Endodermal cell (in vitro differentiated cells): ENCODE results near the gene ACSM6. TPM values are rescaled to one million over a fixed set of nuclear protein-coding genes. Genes with fewer than 3 reads are reported as not detected.
A peak's percentile ranks its signal among the peaks of the same experiment; 100 is the strongest.
"Not testable (repeated sequence)": the region's sequence is repeated elsewhere in the genome, so short reads cannot be mapped to it uniquely, and the experiment has no call there.

Source experiments
- DNase-seq: peaks from one replicate; pipeline ENCODE4 v3.0.0-alpha.2; 2017
- H3K27ac ChIP-seq: 2 replicates; pipeline ENCODE4 v1.5.1; 2013; ENCODE audit warnings: mild to moderate bottlenecking, low read depth, low read length, moderate library complexity
- H3K27me3 ChIP-seq: 2 replicates; pipeline ENCODE4 v1.6.1; 2013; ENCODE audit warnings: mild to moderate bottlenecking, low read length, moderate library complexity; ENCODE audit not compliant: insufficient read depth, control insufficient read depth, poor library complexity, severe bottlenecking
- H3K36me3 ChIP-seq: 2 replicates; pipeline ENCODE4 v1.7.0; 2013; ENCODE audit warnings: mild to moderate bottlenecking, low read length, moderate library complexity; ENCODE audit not compliant: control insufficient read depth, insufficient read depth
- H3K4me1 ChIP-seq: one replicate; pipeline ENCODE4 v1.7.0; 2013; ENCODE audit warnings: low read length; ENCODE audit not compliant: control insufficient read depth, insufficient read depth
- H3K4me3 ChIP-seq: 2 replicates; pipeline ENCODE4 v1.5.1; 2013; ENCODE audit warnings: mild to moderate bottlenecking, low read length, moderate library complexity
- H3K9ac ChIP-seq: 2 replicates; pipeline ENCODE4 v1.6.1; 2013; ENCODE audit warnings: mild to moderate bottlenecking, low read length, moderate library complexity; ENCODE audit not compliant: poor library complexity, severe bottlenecking; ENCODE audit errors: extremely low read depth
- H3K9me3 ChIP-seq: 2 replicates; pipeline ENCODE4 v1.6.1; 2013; ENCODE audit warnings: mild to moderate bottlenecking, low read length, moderate library complexity; ENCODE audit not compliant: control insufficient read depth
- H3K27ac Mint-ChIP-seq: 2 replicates; pipeline ENCODE4 v1.8.0; 2020; ENCODE audit warnings: mixed read lengths
- H3K27me3 Mint-ChIP-seq: 2 replicates; pipeline ENCODE4 v1.8.0; 2021; ENCODE audit warnings: mild to moderate bottlenecking, mixed read lengths; ENCODE audit not compliant: insufficient read depth
- H3K36me3 Mint-ChIP-seq: 2 replicates; pipeline ENCODE4 v1.8.0; 2020; ENCODE audit warnings: low read depth, mixed read lengths
- H3K4me1 Mint-ChIP-seq: 2 replicates; pipeline ENCODE4 v1.8.0; 2020; ENCODE audit warnings: mixed read lengths
- H3K4me3 Mint-ChIP-seq: 2 replicates; pipeline ENCODE4 v1.8.0; 2020; ENCODE audit warnings: mild to moderate bottlenecking, moderate library complexity, mixed read lengths
- H3K9me3 Mint-ChIP-seq: 2 replicates; pipeline ENCODE4 v1.8.0; 2020; ENCODE audit warnings: mild to moderate bottlenecking, mixed read lengths
- CTCF ChIP-seq: fragments of 200-600 bp; sonication (generic); conservative IDR thresholded peaks from 2 replicates; pipeline ENCODE4 v1.5.0; 2021; ENCODE audit warnings: antibody characterized with exemption, mild to moderate bottlenecking
- WGBS, 2 experiments: methylation state at CpG; one replicate each; pipeline versions ENCODE4 v1.1.5 to v1.1.7; 2013; ENCODE audit warnings: missing lambda C conversion rate in 2 of 2, mixed read lengths in 1 of 2; ENCODE audit not compliant: insufficient coverage in 1 of 2, insufficient read length in 1 of 2; 5-methylcytosine and 5-hydroxymethylcytosine counted together
- total RNA-seq, 2 donors: library from RNA; stranded (reverse); fragmentation: NEBNext Ultra II Directional in 1 of 2; extraction: Animal tissue kit (Norgen Biotek cat#: 25700) in 1 of 2; gene quantifications; 2 replicates in 1 of 2; 3 replicates in 1 of 2; pipeline ENCODE4 v1.2.1, GENCODE V29; 2021

Gene ACSM6
- total RNA-seq, 2 donors from 2014 or later: not detected

- no peak overlapping the region for H3K27ac ChIP-seq
- peaks cover 6% of the 10 kb centered on the region for H3K9me3 Mint-ChIP-seq
- TF ChIP-seq CTCF: no peak
Observed at GRCh38 chr10:95221124-95221523, 27.1 kb downstream of the ACSM6 start.

GRCh38 chr10:95225136-95225535, 31.1 kb downstream of the ACSM6 start:
- Mint-ChIP-seq H3K4me1 (peaks cover 27% of the 10 kb centered on the region), H3K9me3 (peaks cover 3% of the 10 kb centered on the region), H3K27me3 (no peaks in the 10 kb centered on the region), H3K4me3 (no peak overlapping the region), H3K27ac (no peak overlapping the region), H3K36me3 (peaks cover 52% of the 10 kb centered on the region)
- Histone ChIP-seq H3K9me3 (no peaks in the 10 kb centered on the region), H3K36me3 (peaks cover 18% of the 10 kb centered on the region), H3K9ac (no peak overlapping the region), H3K27ac (no peak overlapping the region), H3K27me3 (no peaks in the 10 kb centered on the region), H3K4me3 (no peak overlapping the region), H3K4me1 (peaks cover 3% of the 10 kb centered on the region)
- WGBS, 2 experiments: 75% methylated on average over 2 of the region's 2 CpGs; no CpG with 5 or more reads in 1 of the 2 experiments
- no peak for DNase-seq
- no peak for TF ChIP-seq CTCF

More at GRCh38 chr10:95221124-95221523, 27.1 kb downstream of the ACSM6 start:
- Mint-ChIP-seq H3K27ac (peak overlapping the region; percentile 90), H3K4me3 (no peak overlapping the region), H3K27me3 (no peaks in the 10 kb centered on the region), H3K36me3 (peaks cover 71% of the 10 kb centered on the region), H3K4me1 (peaks cover 2% of the 10 kb centered on the region)
- Histone ChIP-seq H3K27me3 (no peaks in the 10 kb centered on the region), H3K4me1 (no peaks in the 10 kb centered on the region), H3K36me3 (peaks cover 30% of the 10 kb centered on the region), H3K9ac (no peak overlapping the region), H3K9me3 (no peaks in the 10 kb centered on the region), H3K4me3 (no peak overlapping the region)
- no peak for DNase-seq
- 47 to 73% methylated on average over 2 to 5 of the region's 5 CpGs for WGBS, 2 experiments

GRCh38 chr10:95228934-95229723, 35.1 kb downstream of the ACSM6 start:
- peaks cover 37% of the 10 kb centered on the region for H3K4me1 Mint-ChIP-seq
- H3K4me3 Mint-ChIP-seq: peak overlapping the region; percentile 91
- Histone ChIP-seq H3K4me3 (peak overlapping the region; percentile 78), H3K9ac (peak overlapping the region; percentile 47), H3K36me3 (peaks cover 26% of the 10 kb centered on the region), H3K27ac (peak overlapping the region; percentile 44)
- H3K9me3 ChIP-seq, H3K27me3 ChIP-seq, H3K9me3 Mint-ChIP-seq, H3K4me1 ChIP-seq, H3K27me3 Mint-ChIP-seq: not testable (repeated sequence)
- peak overlapping the region; percentile 99 for H3K27ac Mint-ChIP-seq
- WGBS, 2 experiments: 30 to 59% methylated on average over 7 to 13 of the region's 14 CpGs
- H3K36me3 Mint-ChIP-seq: peaks cover 34% of the 10 kb centered on the region
- DNase-seq: peak; percentile 61
